ENCODE results near the gene RLF. TPM values are rescaled to one million over a fixed set of nuclear protein-coding genes. Genes with fewer than 3 reads are reported as not detected.

Gene RLF
- polyA plus RNA-seq, 2 of the 4 experiments (the other 2 are of a cell fraction) = 4.7 to 7.9 TPM

GRCh38 chr1:40257313-40257687, 96.1 kb downstream of the RLF start (continued):
- TF ChIP-seq POLR2AphosphoS2 (conservative IDR thresholded peaks at IDR 0.05; ENCODE audit: low read length) (no peak), HOXB13 (CRISPR knock-in tag; IDR thresholded peaks at IDR 0.05; ENCODE audit: low read depth) (no peak), JUN (IDR thresholded peaks at IDR 0.05) (no peak)

- peak; percentile 66 to 98 for DNase-seq (ENCODE audit: low read depth in 1 of 2, low spot score in 1 of 2)
- no peaks in the 10 kb centered on the region for H3K9me3 ChIP-seq
- ChIA-PET POLR2A (interaction anchor here (0.5 to 1.0 kb wide), 3 partner anchors 9 to 108 kb away, joined by 3 to 4 read pairs (median 4); no protein-coding TSS in a partner anchor), CTCF (interaction anchor here (2.1 kb wide), 1 partner anchor 57 kb away, joined by 6 read pairs; no protein-coding TSS in a partner anchor)
- peak within 1 kb of the TSS; percentile 75 for H3K4me3 ChIP-seq
- peak within 1 kb of the TSS; percentile 74 for H3K4me2 ChIP-seq
- H3K4me1 ChIP-seq = 0 out of 3 replicates have a peak, but pooled peaks cover 4% of the 10 kb centered on the region
- no peak for FAIRE-seq
- WGBS (ENCODE audit: missing lambda C conversion rate) = 2% methylated on average over 25 of the region's 48 CpGs
- ATAC-seq = peak; percentile 99
- H3K27ac ChIP-seq = peak within 1 kb of the TSS; percentile 90 to 96
- TF ChIP-seq EP300 (IDR thresholded peaks at IDR 0.05) (no peak), RNF2 (IDR thresholded peaks at IDR 0.05; ENCODE audit: borderline replicate concordance, low read depth) (no peak), FOSL2 (IDR thresholded peaks at IDR 0.05) (no peak), FOSL2 (CRISPR knock-in tag; IDR thresholded peaks at IDR 0.05) (no peak), BCL3 (IDR thresholded peaks at IDR 0.05) (peak; percentile 66; the same call in 2 of the 3 replicates), CBX2 (IDR thresholded peaks at IDR 0.05; ENCODE audit: borderline replicate concordance, low read depth) (no peak), ZSCAN20 (CRISPR knock-in tag; IDR thresholded peaks at IDR 0.05) (no peak), POLR2A (IDR thresholded peaks at IDR 0.05; ENCODE audit: low read length) (peak; percentile 71), USF2 (IDR thresholded peaks at IDR 0.05) (no peak), TFCP2L1 (CRISPR knock-in tag; IDR thresholded peaks at IDR 0.05) (no peak), FOXS1 (CRISPR knock-in tag; IDR thresholded peaks at IDR 0.05) (no peak), MAZ (IDR thresholded peaks at IDR 0.05; ENCODE audit: borderline replicate concordance, low read depth, low read length) (peak; percentile 95), SMC3 (IDR thresholded peaks at IDR 0.05) (no peak), HOXB5 (CRISPR knock-in tag; IDR thresholded peaks at IDR 0.05) (0 out of 2 replicates have a peak, but pooled peaks have one; percentile 8), RARB (CRISPR knock-in tag; IDR thresholded peaks at IDR 0.05) (no peak), ZFP36 (IDR thresholded peaks at IDR 0.05; ENCODE audit: borderline replicate concordance, partially characterized antibody) (no peak), HOXB13 (CRISPR knock-in tag; IDR thresholded peaks at IDR 0.05; ENCODE audit: low read depth) (no peak), CHD2 (IDR thresholded peaks at IDR 0.05; ENCODE audit: low read length, partially characterized antibody) (no peak), BHLHE40 (IDR thresholded peaks at IDR 0.05; ENCODE audit: low read depth, low read length) (no peak), NR3C1 (IDR thresholded peaks at IDR 0.05) (no peak), CBX8 (IDR thresholded peaks at IDR 0.05) (no peak), ZC3H11A (IDR thresholded peaks at IDR 0.05) (no peak), NFE2L2 (conservative IDR thresholded peaks at IDR 0.05; ENCODE audit: low read length) (no peak), NPAS2 (CRISPR knock-in tag; IDR thresholded peaks at IDR 0.05; ENCODE audit: borderline replicate concordance) (no peak), RAD21 (conservative IDR thresholded peaks at IDR 0.05 in 1 of 2, IDR thresholded peaks at IDR 0.05 in 1 of 2) (no peak), TP53 (CRISPR knock-in tag; IDR thresholded peaks at IDR 0.05) (no peak; the same call in 1 of the 2 replicates)
- TF ChIP-seq, protein P1, sequence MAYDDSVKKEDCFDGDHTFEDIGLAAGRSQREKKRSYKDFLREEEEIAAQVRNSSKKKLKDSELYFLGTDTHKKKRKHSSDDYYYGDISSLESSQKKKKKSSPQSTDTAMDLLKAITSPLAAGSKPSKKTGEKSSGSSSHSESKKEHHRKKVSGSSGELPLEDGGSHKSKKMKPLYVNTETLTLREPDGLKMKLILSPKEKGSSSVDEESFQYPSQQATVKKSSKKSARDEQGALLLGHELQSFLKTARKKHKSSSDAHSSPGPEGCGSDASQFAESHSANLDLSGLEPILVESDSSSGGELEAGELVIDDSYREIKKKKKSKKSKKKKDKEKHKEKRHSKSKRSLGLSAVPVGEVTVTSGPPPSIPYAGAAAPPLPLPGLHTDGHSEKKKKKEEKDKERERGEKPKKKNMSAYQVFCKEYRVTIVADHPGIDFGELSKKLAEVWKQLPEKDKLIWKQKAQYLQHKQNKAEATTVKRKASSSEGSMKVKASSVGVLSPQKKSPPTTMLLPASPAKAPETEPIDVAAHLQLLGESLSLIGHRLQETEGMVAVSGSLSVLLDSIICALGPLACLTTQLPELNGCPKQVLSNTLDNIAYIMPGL (CRISPR knock-in tag; IDR thresholded peaks at IDR 0.05; ENCODE audit: borderline replicate concordance) = no peak
- TF ChIP-seq, protein P2, sequence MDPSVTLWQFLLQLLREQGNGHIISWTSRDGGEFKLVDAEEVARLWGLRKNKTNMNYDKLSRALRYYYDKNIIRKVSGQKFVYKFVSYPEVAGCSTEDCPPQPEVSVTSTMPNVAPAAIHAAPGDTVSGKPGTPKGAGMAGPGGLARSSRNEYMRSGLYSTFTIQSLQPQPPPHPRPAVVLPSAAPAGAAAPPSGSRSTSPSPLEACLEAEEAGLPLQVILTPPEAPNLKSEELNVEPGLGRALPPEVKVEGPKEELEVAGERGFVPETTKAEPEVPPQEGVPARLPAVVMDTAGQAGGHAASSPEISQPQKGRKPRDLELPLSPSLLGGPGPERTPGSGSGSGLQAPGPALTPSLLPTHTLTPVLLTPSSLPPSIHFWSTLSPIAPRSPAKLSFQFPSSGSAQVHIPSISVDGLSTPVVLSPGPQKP (IDR thresholded peaks at IDR 0.05; ENCODE audit: low read depth, low read length) = no peak
- TF ChIP-seq, protein P3, sequence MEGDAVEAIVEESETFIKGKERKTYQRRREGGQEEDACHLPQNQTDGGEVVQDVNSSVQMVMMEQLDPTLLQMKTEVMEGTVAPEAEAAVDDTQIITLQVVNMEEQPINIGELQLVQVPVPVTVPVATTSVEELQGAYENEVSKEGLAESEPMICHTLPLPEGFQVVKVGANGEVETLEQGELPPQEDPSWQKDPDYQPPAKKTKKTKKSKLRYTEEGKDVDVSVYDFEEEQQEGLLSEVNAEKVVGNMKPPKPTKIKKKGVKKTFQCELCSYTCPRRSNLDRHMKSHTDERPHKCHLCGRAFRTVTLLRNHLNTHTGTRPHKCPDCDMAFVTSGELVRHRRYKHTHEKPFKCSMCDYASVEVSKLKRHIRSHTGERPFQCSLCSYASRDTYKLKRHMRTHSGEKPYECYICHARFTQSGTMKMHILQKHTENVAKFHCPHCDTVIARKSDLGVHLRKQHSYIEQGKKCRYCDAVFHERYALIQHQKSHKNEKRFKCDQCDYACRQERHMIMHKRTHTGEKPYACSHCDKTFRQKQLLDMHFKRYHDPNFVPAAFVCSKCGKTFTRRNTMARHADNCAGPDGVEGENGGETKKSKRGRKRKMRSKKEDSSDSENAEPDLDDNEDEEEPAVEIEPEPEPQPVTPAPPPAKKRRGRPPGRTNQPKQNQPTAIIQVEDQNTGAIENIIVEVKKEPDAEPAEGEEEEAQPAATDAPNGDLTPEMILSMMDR (IDR thresholded peaks at IDR 0.05) = no peak
- TF ChIP-seq, protein P4, sequence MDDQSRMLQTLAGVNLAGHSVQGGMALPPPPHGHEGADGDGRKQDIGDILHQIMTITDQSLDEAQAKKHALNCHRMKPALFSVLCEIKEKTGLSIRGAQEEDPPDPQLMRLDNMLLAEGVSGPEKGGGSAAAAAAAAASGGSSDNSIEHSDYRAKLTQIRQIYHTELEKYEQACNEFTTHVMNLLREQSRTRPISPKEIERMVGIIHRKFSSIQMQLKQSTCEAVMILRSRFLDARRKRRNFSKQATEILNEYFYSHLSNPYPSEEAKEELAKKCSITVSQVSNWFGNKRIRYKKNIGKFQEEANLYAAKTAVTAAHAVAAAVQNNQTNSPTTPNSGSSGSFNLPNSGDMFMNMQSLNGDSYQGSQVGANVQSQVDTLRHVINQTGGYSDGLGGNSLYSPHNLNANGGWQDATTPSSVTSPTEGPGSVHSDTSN (IDR thresholded peaks at IDR 0.05) = no peak
Observed at GRCh38 chr1:40257688-40258444, 96.7 kb downstream of the RLF start, which contains the start of gene ZMPSTE24. Gene ZMPSTE24 (plus strand): TSS chr1:40258236. CDS start chr1:40258272, 36 bp downstream.
